Measurements from ENCODE around the gene YTHDF1.

YTHDF1 gene

GRCh38 chr20:63154395-63154794 lies 61.5 kb downstream of the YTHDF1 start:
- no peak for DNase-seq

DNA sequence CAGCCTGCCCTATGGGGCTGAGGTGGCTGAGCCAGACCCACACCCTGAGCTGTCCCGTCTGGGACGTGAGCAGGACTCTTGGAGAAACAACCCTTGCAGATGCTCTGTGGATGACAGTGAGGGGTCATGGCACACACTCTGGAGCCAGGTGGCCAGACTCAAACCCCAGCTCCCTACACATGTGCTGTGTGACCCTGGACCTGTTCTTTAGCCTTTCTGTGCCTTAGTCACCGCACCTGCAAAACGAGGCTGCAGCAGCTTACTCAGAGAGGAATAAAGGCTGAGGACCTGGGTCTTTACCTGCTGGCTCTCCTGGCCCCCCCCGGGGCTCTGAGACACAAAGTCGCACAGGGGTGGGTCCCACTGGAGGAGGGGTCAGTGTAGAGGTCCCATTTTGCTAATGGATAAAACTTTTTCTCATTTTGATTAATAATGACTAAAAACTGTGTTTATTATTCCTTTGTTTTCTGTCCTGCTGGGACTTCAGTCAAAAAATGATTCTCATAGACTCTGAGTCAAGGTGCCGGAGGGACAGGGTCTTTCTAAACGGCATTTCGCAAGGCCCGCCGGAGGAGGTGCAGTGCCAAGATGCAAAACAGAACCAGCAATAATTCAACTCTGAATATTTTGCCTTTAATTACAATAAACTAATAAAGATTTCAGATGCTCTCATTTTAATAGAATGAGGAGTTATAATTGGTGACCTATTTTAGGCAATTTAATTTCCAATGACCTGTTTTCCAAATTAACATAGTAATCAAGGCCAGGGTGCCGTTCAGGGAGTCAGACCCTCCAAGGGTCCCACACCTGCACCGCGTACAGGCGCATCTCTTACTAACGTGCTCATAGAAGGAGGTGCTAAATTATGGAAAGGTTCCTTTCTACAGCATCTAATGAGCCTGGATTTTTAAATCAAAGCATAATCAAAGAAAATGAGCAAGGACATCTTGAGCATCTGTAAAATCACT lies 62.4 kb downstream of the YTHDF1 start:
- DNase-seq: no peak

DNA sequence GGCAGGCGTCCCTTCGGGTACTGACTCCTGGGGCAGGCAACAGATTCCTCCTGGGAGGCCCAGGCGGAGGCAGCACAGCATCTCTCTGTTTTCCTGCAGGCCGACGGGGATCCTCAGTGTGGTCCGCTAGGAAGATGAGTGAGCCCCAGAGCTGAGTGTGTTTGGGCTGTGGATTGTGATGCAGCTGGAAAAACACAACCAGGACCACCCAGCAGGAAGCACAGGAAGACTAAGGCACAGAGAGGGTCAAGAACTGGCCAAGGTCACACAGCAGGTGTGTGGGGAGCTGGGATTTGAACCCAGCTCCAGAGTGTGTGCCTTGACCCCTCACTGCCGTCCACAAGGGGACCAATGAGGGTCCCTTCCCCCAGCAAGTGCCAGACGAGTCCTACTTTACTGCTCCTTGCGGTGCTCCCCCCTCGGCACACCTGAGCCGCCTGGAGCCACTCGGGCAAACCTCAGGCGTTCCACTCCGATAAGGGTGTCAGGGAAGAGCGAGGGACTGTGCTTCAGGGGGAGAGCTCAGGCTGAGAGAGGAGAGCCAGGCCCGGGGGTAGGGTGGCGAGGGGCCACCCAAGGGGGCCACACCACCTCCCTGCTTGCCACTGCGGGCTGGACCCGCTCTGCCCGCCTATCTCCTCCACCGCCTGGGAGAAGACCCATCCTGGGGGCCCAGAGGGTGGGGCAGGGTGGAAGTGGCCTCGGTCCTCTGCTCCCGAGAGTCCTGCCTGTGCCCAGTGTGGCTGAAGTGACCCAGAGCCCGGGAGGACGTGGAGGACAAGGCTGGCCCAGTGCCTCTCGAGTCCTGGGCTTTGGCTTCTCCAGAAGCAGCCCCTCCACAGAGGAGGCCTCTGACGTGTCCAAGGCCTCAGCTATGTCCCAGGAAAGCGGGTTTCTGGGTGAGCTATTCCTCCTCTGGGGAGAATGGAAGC lies 63.3 kb downstream of the YTHDF1 start:
- DNase-seq: no peak

DNA sequence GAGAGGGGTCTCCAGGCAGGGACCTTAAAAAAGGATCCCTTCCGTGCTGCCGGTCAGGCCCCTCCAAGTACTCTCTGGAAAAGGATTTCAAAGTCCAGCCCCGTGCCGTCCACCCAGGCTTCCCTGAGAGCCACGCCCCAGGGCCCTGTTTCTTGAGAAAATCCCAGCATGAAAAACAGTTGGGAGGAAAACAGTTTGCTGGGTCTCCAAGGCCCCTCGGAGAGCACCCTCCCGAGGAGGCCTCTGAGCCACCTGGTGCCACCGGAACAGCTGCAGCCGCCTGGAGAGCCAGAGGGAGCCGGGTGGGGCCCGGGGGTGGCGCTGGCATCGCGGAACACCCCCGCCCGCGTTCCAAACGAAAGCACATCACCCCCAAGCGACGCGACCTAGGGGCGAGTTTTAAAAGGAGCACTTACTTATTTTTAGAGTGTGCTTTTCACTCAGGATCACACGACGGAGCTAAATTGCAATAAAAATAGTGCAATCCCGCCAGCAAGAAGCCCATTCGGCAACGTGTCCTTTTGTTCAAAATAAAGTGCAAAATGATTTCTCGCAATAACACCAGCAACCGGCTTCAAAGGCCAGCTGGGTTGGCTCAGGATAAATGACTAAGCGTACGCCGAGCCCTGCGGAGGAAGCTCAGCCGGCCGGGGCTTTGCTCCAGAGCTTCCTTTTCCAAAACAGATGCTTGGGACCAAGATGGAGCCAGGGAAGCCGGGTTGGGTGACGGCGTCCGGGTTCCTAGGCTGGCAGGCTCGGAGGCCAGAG lies 64.2 kb downstream of the YTHDF1 start:
- DNase-seq: no peak

- no peak for DNase-seq
These were observed 64.9 kb downstream of the YTHDF1 start for GRCh38 chr20:63150911-63151531.

DNA sequence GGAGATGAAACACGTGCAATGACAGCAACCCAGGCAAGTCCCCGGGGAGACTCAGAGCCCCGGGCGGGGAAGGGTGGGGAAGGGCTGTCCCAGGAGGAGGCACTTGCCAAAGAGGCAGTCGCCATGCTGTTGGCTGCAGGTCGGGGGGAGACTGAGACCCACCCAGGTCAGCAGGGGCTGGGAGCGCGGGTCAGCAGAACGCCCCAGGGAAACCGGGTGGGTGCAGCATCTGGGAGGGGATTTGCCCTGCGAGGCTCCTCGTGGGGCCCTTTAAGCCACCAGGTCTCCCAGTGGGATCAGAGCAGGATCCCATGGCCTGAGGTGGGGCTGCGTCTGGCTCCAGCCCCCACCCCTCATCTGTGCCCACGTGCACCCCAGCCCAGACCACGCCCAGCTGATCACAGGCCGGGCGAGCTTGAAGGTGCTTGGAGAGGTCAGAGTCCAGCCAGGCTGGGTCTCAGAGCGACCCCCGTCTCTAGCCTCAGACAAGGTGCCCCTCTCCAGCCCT lies 65.5 kb downstream of the YTHDF1 start:
- no peak for DNase-seq

DNA sequence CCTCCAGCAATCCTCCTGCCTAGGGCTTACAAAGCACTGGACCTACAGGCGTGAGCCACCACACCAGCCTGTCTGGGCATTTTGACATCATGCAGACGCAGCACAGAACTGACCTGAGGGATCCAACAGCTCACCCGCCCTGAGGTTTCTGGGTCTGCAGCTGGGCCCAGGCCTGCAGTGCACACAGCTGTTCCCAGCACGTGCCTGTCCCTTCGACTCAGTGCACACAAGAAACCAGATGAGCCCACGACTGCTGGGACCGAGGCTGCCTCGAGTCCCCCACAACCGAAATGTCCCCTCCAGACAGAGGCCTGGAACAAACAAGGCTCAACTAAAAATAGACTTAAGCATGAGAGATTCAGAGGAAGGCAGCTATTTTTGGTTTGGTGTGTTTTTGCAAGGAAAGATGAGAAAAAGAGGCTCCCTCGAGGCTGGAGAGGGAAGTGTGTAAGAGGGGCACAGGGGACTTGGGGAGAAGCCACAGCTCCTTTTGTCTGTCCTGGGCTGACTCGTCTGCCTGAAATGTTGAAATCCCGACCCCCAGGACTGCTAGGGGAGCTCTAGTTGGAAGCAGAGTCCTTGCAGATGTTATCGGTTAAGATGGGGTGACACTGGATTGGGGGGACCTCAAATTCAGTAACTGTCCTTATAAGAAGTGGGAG lies 66.3 kb downstream of the YTHDF1 start:
- no peak for DNase-seq

- DNase-seq: no peak
These were observed 67.2 kb downstream of the YTHDF1 start for GRCh38 chr20:63148696-63149095.

DNA sequence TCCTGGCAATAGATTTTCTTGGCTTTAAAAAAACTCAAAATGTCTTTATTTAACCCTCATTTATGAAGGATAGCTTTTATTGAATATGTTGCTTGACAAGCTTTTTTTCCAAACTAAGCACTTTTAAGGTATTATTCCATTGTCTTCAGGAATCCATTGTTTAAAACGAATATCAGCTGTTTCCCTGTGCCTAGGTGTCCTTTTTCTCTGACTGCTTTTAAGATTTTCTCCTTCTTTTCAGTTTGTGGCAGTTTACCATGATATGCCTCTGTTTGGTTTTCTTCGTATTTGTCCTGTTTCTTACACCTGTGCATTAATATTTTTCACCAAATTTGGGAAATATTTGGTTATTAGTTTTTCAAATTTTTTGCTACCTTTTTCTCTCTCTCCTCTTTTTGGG lies 68.4 kb downstream of the YTHDF1 start:
- no peak for DNase-seq
